Fibroblast of skin of left quadriceps (primary cell): ENCODE measurements around the gene HOXC10.

ENCODE experiments used
- DNase-seq, 2 experiments: peaks; one replicate each; pipeline ENCODE4 v3.0.0-alpha.2; 2013; ENCODE audit warnings: low read depth in 2 of 2

The HOXC10 gene

DNA sequence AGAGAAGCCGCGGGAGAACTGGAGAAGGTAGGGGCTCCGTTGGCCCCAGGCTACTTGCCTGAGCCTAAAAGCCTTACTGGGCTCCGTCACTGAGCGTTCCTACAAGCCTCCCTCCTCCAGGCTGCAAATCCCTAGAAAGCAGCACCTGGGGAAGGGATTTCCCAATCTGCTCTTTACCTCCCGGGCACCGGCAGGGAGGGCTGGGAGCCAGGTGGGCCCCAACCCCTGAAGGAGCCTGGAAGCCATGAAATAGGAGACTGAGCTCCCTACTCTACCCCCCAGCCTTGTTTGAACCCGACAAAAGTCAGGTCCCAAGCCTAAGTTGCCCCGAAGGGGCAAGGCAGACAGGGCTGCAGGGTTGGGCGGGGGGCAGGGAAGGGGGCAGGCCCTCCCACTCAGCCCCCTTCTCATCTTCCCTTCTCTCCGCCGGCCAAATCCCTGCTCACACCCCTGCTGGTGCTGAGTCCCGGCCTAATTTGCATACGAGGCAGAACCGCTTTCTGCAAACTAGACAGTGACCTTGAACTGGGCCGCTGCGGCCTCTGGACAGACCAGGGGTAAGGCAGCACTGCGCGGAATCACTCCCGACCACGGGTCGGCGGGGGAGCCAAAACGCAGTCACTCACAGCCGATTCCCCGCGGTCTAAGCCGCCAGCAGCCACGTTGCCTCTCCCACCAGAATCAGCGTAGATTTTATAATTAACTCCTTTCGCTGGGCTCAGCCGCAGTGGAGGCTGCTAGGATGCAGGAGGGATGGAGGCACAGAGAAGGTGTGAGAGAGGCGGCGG lies 34.0 kb upstream of the HOXC10 start:
- no peak for DNase-seq

DNA sequence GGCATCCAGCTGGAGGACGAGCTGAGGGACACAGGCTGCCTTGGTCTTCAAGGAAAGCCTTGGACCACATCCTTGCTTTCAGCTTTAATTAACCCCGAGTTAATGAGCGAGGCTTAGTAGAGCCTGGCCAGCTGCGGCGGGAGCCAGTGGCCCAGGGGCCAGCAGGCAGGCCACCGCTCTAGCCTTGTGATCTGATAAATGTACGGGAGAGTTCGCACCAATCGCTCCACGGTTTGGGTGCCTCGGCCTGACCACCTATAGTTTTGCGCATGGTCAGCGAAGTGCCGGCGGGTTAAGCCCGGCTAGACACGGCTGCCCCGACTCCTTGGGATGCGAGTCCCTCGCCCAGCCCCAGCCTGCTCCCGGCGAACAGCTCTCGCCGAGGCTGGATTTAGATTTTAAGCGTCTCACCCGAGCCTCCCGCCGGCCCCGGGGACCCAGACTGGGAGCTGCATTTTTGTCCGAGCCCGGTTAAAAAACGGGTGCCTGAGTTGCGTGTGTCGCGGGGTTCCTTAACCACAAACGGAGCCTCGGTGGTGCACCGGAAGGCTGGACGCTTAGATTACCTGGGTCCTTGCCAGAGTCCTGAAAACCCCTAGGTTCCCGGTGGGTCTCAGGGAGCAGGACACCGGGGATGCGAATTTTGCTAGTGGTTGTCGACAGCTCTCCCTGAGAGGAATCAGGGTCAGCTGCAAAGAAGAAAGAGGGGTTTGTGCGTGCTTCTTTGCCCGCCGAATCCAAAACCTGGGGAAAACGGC lies 33.2 kb upstream of the HOXC10 start:
- no peak for DNase-seq

- DNase-seq, result no peak
These were observed 32.6 kb upstream of the HOXC10 start for GRCh38 chr12:53952335-53952694.

DNA sequence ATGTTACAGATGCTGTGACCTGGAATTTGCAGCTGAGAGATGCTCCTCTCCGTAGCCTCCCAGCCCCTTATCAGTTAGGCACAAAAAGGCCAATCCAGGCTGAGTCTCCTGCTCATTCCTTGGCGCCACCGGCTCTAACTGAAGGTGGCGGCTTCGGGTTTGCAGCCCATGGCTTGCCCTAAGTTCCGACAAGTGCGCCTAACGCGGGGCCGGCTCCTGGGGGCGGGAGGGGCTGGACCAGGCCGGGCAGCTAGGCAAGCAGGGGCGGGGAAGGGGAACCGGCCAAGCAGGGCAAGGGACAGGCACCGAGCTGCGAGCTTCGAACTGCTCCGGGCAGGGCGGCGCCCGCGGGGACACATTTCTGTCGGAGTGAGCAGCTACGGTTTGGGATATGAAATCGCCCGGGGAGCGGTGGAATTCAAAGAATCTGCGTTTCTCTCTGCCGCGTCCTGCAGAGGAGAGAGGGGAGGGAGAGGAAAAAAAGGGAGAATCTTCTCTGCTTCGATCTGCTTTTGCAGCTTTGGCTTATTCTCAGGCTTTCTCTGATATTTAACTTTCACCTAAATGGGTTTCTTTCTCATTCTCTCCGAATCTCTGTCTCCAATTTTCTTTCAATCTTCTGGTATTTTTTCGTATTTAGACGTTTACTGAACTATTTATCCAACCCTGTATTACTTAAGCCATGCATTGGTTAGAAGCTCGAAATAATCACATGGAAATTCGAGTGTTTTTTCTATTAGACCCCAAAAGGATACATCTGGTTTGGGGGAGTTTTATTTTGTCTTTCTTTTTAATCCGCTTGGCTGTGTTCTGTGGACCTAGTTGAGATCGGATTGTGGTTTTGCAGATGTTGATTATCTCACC lies 31.8 kb upstream of the HOXC10 start:
- DNase-seq, result no peak

DNA sequence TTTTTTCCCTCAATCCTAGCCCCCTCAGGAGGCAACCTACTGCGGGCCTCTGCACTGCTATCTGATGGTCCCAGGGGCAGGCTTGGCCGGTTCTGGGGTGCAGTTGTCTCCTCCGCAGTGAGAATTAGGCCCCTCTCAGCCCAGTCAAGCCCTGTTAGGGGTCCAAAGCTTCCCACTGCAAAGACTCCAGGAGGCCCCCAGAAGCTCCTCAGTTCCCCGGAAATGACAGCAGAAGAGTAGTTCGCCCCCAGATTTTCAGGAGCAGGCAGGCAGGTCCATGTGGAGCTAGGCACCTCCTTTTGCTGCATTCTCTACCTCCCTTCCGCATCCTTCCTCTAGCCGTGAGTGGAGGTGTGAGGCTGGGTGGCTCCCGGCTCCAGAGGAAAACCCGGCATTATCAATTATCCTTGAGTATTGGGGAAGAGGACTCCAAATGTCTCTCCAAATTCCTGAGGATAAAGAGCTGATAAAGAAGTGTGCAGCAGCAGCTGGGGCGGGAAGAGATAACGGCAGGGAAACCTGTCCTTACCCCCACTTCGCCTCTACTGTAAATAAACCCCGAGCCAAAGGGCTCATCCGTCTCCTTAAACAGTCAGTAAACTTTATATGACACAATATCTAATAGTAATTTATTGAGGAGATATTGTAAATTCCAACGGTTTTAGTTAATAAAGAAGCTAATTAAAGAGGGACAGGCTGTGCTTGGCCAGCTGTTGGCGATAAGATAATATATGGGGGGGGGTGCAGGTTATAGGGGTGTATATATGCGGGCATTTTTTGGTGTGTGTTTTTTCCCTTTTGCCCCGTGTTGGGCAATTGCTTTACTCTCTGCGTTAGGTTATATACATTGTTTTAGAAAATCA lies 30.9 kb upstream of the HOXC10 start:
- no peak for DNase-seq

- DNase-seq, result no peak
These were observed 30.3 kb upstream of the HOXC10 start, which contains the start of gene HOXC12 for GRCh38 chr12:53954694-53955035. Gene HOXC12 (plus strand): TSS chr12:53954903. CDS start chr12:53954930, 27 bp downstream.

GRCh38 chr12:53955036-53955775 lies 29.7 kb upstream of the HOXC10 start:
- DNase-seq, result no peak

DNA sequence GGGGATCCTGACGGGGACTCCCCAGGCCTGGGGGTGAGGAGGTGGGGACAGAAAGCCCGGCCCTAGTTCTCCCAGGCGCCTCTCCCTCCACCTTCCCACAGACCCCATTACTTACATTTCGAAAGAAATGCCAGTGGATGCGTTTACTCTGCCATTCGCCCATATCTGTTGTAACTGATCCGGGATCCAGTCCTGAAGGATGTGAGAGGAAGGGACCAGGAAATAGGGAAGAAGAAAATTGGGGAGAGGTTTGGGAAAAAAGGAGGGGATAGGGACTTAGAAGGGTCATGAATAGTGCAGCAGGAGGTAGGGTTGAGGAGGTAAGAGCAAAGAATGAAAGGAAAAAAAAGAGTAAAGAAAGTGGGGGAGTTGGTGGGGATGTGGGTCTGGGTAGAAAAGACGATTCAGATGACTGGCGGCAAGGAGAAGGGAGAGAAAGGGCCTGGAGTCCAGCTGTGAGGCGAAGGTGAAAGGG lies 29.1 kb upstream of the HOXC10 start:
- no peak for DNase-seq

DNA sequence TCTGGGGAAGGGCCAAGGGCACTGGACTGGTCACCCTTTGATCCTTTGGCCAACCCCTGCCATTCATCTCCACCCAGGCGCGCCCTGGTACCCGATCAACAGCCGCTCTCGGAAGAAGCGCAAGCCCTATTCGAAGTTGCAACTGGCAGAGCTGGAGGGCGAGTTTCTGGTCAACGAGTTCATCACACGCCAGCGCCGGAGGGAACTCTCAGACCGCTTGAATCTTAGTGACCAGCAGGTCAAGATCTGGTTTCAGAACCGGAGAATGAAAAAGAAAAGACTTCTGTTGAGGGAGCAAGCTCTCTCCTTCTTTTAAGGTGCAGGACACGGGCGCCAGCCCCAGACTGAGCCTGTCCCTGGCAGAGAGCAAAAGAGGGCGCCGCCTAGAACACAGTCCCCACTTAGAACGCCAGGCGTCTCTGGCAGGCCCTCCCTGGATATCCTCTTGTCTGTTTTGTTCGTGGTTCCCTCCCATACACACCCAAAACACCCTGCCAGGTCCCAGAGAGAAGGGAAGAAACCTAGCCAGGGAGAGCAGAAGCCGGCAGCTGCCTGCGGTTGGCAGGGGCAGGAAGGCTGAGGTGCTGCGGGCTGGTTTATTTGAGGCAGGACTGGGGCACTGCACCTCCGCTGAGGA lies 28.6 kb upstream of the HOXC10 start:
- no peak for DNase-seq

- DNase-seq, result no peak
These were observed 27.9 kb upstream of the HOXC10 start for GRCh38 chr12:53956914-53957536.

DNA sequence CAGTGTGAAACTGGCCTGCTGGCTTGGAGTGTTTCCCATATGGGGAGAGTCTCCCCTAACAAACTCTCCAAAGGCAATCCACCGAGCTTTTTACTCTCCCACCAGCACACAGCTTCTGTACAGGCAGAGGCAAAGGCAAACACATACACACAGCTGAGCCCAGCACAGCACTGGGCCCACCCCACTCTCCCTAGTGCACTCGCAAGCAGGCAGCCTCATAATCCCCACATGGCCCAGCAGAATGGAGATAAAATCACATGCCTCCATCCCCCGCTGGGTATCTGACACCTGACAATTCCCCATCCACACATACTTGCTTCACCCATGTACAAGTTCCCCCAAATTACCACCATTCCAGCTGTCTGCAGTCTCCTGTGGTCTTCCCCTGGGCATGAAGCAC lies 26.8 kb upstream of the HOXC10 start:
- no peak for DNase-seq

DNA sequence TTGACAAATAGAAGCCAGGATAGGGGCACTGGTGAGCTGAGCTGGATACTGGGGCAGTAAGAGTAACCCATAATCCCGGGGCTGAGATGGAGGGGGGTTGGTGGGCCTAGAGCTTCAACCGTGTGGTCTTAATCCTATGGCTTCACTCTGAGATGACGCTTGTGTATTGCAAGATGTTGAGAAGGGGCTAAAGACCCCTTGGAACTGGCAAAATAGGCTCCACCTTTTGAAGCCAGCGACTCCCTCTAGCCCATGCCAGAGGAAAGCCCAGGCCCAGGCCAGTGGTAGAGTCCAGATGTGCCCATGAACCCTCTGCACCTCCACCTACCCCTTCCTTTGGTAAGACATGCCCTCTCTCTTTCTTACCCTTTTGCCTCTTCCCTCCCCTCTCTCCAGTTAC lies 25.6 kb upstream of the HOXC10 start:
- DNase-seq, result no peak

GRCh38 chr12:53960187-53961024 lies 24.5 kb upstream of the HOXC10 start:
- no peak for DNase-seq

DNA sequence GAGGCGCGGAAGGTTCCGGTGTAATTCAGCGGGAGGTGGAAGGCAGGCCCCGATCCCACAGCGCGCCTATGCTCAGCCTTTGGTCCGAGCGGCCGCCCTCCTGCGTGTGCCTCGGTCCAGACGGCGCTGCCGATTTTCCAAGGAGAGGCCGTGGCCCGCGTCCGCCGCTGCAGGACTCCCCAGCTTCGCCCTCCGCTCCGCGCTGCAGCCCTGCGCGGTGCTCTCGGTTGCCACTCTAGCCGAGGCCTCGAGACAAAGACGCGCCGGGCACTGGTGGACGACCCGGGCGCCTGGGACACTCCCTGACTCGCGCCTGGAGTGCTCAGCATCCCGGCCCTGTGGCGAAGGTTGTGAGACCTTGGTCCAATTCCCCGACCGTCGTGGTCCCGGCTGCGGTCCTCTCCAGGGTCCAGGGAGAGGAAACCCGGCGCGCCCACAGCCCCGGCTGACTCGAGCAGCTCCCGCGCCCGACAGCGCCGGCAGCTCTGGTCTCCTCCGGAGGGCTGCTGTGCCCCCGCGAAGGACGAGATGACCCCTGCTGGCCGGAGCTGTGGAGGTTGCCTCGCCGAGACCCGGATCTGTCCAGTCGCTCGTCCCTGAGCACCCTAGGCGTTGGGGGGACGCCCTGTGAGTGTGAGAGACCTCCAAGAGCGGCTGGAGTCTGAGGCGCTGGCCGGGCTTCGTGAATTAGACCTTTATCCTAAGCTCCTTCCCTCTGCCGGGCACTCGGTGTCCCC lies 23.8 kb upstream of the HOXC10 start:
- DNase-seq, result no peak

GRCh38 chr12:53963005-53963404 lies 21.9 kb upstream of the HOXC10 start:
- DNase-seq, result no peak

DNA sequence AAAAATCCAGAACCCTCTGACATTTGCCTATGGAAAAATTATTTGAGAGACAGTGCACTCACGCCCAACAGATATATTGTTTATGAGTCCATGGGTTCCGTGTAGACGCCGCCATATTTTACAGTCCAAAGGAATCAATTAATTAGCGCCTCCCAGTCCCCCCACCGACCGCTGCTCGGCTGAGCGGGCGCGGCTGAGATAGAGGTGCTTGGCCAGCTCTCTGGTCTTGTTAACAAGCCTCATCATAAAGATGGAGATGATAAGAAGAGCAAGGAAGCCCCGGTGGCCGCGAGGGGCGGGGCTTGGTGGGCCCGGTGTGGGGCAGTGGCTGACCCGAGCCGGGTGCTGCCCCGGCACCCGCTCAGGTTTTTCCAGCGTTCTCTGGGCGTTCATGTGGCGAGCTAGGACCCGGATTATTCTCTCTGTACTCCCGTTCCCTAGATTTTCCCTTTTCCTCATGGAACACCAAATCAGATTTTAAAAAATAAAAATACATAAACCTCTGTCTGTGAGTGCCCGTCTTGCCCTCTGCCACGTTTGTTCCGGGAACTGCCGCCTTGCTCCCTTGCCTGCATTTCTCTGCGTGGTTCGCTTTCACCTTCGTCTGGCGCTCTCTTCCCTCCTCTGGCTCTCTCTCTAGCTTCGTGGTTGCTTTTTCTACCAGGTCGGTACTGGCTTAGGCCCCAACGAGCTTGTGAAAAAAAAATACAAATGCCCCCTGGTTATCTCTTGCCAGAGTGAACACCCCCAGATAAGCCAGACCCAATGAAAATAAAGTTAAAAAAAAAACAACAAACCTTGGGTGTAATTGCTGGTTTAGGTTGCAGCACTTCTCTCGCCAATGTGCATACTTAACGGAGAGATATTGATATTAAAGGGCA lies 21.3 kb upstream of the HOXC10 start:
- DNase-seq, result no peak

DNA sequence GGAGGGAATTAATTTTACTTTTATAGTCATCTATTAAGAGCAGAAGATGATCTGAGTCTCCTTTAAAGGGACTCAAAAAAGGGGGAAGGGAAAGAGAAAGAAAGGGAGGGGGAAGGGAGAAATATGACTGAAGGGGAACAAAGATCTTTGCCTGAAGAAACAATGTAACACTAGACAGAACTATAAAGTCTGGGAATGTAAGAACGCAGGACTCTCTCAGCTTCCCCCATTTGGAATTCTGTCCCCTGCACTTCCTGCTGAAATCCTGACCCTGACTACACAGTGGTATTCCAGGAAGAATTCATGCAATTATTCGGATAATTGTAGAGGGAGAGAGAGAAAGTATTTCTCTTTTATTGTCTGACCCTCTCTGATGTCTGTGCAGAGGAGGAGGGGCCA lies 20.6 kb upstream of the HOXC10 start:
- DNase-seq, result no peak
